WERI-Rb-1 (cell line): ENCODE results near the gene CARD19.

ENCODE experiments used
- DNase-seq: peaks from one replicate; pipeline ENCODE4 v3.0.0-alpha.2; 2020
- H3K27ac ChIP-seq: fragments of 250-450 bp; sonication (Bioruptor Pico); 2 replicates; pipeline ENCODE4 v1.5.1; 2020; ENCODE audit warnings: mild to moderate bottlenecking, moderate library complexity
- H3K27me3 ChIP-seq: fragments of 250-450 bp; sonication (Bioruptor Pico); 2 replicates; pipeline ENCODE4 v1.5.1; 2021; ENCODE audit warnings: mild to moderate bottlenecking, low read depth, moderate library complexity; ENCODE audit not compliant: insufficient read depth, severe bottlenecking
- H3K36me3 ChIP-seq: fragments of 250-450 bp; sonication (Bioruptor Pico); 2 replicates; pipeline ENCODE4 v1.5.1; 2020; ENCODE audit warnings: mild to moderate bottlenecking, moderate library complexity
- H3K4me3 ChIP-seq: 2 replicates; pipeline ENCODE4 v1.5.1; 2011; ENCODE audit warnings: low read depth, mild to moderate bottlenecking, control low read depth, low read length
- H3K9me3 ChIP-seq: fragments of 250-450 bp; sonication (Bioruptor Pico); 2 replicates; pipeline ENCODE4 v1.5.1; 2021; ENCODE audit warnings: mild to moderate bottlenecking, moderate library complexity; ENCODE audit not compliant: severe bottlenecking
- CTCF ChIP-seq: IDR thresholded peaks from 2 replicates; pipeline ENCODE4 v1.5.1; 2011; ENCODE audit warnings: low read depth, mild to moderate bottlenecking, control low read depth, inconsistent platforms, low read length

CARD19 gene

GRCh38 chr9:93088656-93089015 lies 7.4 kb upstream of the CARD19 start:
- Histone ChIP-seq H3K27ac (no peak overlapping the region), H3K9me3 (peaks cover 2% of the 10 kb centered on the region), H3K4me3 (no peak overlapping the region), H3K27me3 (no peaks in the 10 kb centered on the region), H3K36me3 (no peaks in the 10 kb centered on the region)
- TF ChIP-seq CTCF, result no peak
- DNase-seq, result no peak

GRCh38 chr9:93089024-93089423 lies 7.0 kb upstream of the CARD19 start:
- H3K27me3 ChIP-seq, result no peaks in the 10 kb centered on the region
- H3K36me3 ChIP-seq, result no peaks in the 10 kb centered on the region
- TF ChIP-seq CTCF, result no peak
- no peak overlapping the region for H3K27ac ChIP-seq
- peaks cover 2% of the 10 kb centered on the region for H3K9me3 ChIP-seq
- DNase-seq, result no peak
- H3K4me3 ChIP-seq, result no peak overlapping the region

GRCh38 chr9:93089481-93089991 lies 6.5 kb upstream of the CARD19 start:
- no peaks in the 10 kb centered on the region for H3K36me3 ChIP-seq
- no peak for DNase-seq
- H3K27ac ChIP-seq, result no peak overlapping the region
- TF ChIP-seq CTCF, result no peak
- H3K27me3 ChIP-seq, result no peaks in the 10 kb centered on the region
- peaks cover 2% of the 10 kb centered on the region for H3K9me3 ChIP-seq
- no peak overlapping the region for H3K4me3 ChIP-seq

- Histone ChIP-seq H3K4me3 (no peak overlapping the region), H3K27ac (no peak overlapping the region), H3K36me3 (no peaks in the 10 kb centered on the region), H3K9me3 (peaks cover 2% of the 10 kb centered on the region), H3K27me3 (no peaks in the 10 kb centered on the region)
- no peak for TF ChIP-seq CTCF
- DNase-seq, result no peak
Measured at GRCh38 chr9:93090091-93090655, 5.8 kb upstream of the CARD19 start.

- Histone ChIP-seq H3K36me3 (no peaks in the 10 kb centered on the region), H3K27me3 (no peaks in the 10 kb centered on the region), H3K9me3 (no peaks in the 10 kb centered on the region), H3K4me3 (no peak overlapping the region), H3K27ac (no peak overlapping the region)
- TF ChIP-seq CTCF, result no peak
- no peak for DNase-seq
Measured at GRCh38 chr9:93091056-93091452, 5.0 kb upstream of the CARD19 start.

- no peak for DNase-seq
- Histone ChIP-seq H3K27ac (no peak overlapping the region), H3K36me3 (no peaks in the 10 kb centered on the region), H3K4me3 (no peak overlapping the region), H3K9me3 (no peaks in the 10 kb centered on the region), H3K27me3 (no peaks in the 10 kb centered on the region)
- TF ChIP-seq CTCF, result no peak
Measured at GRCh38 chr9:93091453-93092081, 4.5 kb upstream of the CARD19 start.
